Progenitor cell of endocrine pancreas (in vitro differentiated cells): Measurements from ENCODE around the gene SLC7A7. TPM values are rescaled to one million over a fixed set of nuclear protein-coding genes. Genes with fewer than 3 reads are reported as not detected.
"Not testable (repeated sequence)": the region's sequence is repeated elsewhere in the genome, so short reads cannot be mapped to it uniquely, and the experiment has no call there.

Source experiments
- DNase-seq: peaks from one replicate; pipeline ENCODE4 v3.0.0; 2021; ENCODE audit warnings: low spot score; ENCODE audit not compliant: unreplicated experiment
- H3K27ac Mint-ChIP-seq: 2 replicates; pipeline ENCODE4 v1.8.0; 2021; ENCODE audit warnings: mild to moderate bottlenecking, moderate library complexity, mixed read lengths
- H3K27me3 Mint-ChIP-seq: 2 replicates; pipeline ENCODE4 v1.8.0; 2021; ENCODE audit warnings: mixed read lengths
- H3K36me3 Mint-ChIP-seq: 2 replicates; pipeline ENCODE4 v1.8.0; 2022; ENCODE audit warnings: mixed read lengths; ENCODE audit not compliant: insufficient read depth
- H3K4me1 Mint-ChIP-seq: 2 replicates; pipeline ENCODE4 v1.8.0; 2021; ENCODE audit warnings: low read depth, mixed read lengths
- H3K4me3 Mint-ChIP-seq: 2 replicates; pipeline ENCODE4 v1.8.0; 2021; ENCODE audit warnings: low read depth, mild to moderate bottlenecking, moderate library complexity, mixed read lengths
- H3K9me3 Mint-ChIP-seq: 2 replicates; pipeline ENCODE4 v1.8.0; 2021; ENCODE audit warnings: low read depth, mixed read lengths
- CTCF ChIP-seq: fragments of 200-600 bp; sonication (generic); IDR thresholded peaks from one replicate; pipeline ENCODE4 v1.5.0; 2021; ENCODE audit warnings: antibody characterized with exemption, mild to moderate bottlenecking; ENCODE audit not compliant: unreplicated experiment
- total RNA-seq: library from RNA; stranded (reverse); gene quantifications from 2 replicates; pipeline ENCODE4 v1.2.1, GENCODE V29; 2021

SLC7A7 gene
- total RNA-seq, 1 donor from 2014 or later, result 6.7 TPM

- TF ChIP-seq CTCF, result no peak
- Mint-ChIP-seq H3K4me3 (no peak overlapping the region), H3K27ac (peak overlapping the region; percentile 39), H3K9me3 (no peaks in the 10 kb centered on the region), H3K4me1 (peaks cover 4% of the 10 kb centered on the region), H3K36me3 (no peaks in the 10 kb centered on the region), H3K27me3 (no peaks in the 10 kb centered on the region)
- no peak for DNase-seq
These were observed 33.8 kb downstream of the SLC7A7 start for GRCh38 chr14:22781301-22781991.

DNA sequence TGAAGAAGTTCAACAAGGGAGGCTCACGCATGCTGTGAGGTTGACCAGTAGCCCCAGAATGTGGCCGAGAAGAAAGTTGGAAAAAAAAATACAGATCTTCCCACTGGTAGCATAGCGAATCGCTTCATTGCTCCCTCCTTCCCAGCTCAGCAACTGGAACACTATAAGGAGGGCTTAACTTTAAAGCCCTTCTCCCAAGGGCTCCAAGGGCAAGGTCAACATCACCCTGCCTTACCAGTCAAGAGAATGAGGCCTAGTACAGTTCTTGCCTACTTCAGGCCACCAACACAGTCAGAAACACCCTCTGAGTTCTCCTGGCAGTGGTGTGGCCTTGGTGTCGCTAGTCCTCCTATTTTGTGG lies 34.3 kb downstream of the SLC7A7 start:
- no peak for DNase-seq
- peaks cover 4% of the 10 kb centered on the region for H3K4me1 Mint-ChIP-seq
- H3K36me3 Mint-ChIP-seq, result no peaks in the 10 kb centered on the region
- H3K9me3 Mint-ChIP-seq, result no peaks in the 10 kb centered on the region
- H3K27ac Mint-ChIP-seq, result peak overlapping the region; percentile 39
- no peak for TF ChIP-seq CTCF
- H3K4me3 Mint-ChIP-seq, result no peak overlapping the region
- H3K27me3 Mint-ChIP-seq, result no peaks in the 10 kb centered on the region

DNA sequence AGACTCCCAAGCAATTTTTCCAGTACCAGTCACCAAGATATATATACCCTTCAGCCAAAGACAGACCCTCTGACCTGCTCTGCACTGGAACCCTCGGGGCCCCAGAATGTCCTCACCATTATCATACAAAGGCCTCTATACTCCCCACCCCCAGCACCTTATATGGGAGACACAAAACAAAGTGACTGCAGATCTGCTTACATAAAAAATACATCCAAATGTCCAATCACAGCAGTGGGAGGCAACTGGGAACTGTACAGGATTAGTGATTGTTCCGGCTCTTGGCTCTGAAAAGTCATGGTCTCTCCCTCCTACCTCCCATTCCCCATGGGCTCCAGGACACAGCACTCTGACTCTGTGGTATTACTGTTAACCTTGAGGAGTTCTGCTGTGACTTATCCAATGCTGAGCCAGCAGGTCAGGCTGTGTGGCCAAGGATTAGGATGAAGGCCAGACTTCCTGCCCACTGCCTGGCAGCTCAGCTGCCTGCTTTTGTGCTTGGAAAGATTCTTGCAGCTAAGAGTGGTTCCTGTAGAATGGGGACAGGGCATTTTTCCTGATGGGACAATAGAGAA lies 35.0 kb downstream of the SLC7A7 start:
- H3K4me3 Mint-ChIP-seq, result no peak overlapping the region
- H3K36me3 Mint-ChIP-seq, result no peaks in the 10 kb centered on the region
- TF ChIP-seq CTCF, result no peak
- peaks cover 4% of the 10 kb centered on the region for H3K4me1 Mint-ChIP-seq
- no peaks in the 10 kb centered on the region for H3K9me3 Mint-ChIP-seq
- H3K27ac Mint-ChIP-seq, result no peak overlapping the region
- no peaks in the 10 kb centered on the region for H3K27me3 Mint-ChIP-seq
- DNase-seq, result no peak

DNA sequence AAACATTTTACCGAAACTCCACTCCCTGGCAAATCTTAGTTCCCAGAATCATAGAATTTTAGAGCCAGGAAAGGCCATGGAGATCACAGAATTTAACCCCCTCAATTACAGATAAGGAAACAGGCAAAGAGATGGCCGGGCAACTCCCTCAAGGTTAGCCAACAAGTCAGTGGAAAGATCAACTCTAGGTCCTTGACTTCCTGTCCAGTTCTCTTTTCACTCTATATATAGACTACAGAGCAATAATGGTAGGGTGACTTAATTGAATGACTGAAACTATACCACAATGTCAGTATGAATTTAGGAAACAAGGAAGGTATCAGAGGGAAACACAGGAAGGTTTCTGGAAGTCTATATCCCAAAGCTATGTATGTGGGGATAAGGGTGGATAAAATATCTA lies 37.2 kb downstream of the SLC7A7 start:
- no peaks in the 10 kb centered on the region for H3K27me3 Mint-ChIP-seq
- no peak overlapping the region for H3K4me3 Mint-ChIP-seq
- TF ChIP-seq CTCF, result no peak
- no peaks in the 10 kb centered on the region for H3K9me3 Mint-ChIP-seq
- no peak overlapping the region for H3K27ac Mint-ChIP-seq
- no peak for DNase-seq
- peaks cover 4% of the 10 kb centered on the region for H3K4me1 Mint-ChIP-seq
- H3K36me3 Mint-ChIP-seq, result no peaks in the 10 kb centered on the region

DNA sequence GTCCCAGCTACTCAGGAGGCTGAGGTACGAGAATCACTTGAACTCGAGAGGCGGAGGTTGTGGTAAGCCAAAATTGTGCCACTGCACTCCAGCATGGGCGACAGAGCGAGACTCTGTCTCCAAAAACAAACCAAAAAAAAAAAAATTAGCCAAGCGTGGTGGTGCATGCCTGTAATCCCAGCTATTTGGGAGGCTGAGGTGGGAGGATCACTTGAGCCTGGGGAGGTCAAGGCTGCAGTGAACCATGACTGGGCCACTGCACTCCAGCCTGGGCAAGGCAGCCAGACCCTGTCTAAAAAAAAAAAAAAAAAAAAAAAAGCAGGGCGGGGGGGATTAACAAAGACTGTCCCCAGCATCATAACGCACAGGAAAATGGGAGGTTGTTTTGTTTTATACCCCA lies 38.4 kb downstream of the SLC7A7 start:
- not testable (repeated sequence) for H3K9me3 Mint-ChIP-seq, H3K4me3 Mint-ChIP-seq, H3K36me3 Mint-ChIP-seq, H3K27ac Mint-ChIP-seq, DNase-seq, H3K4me1 Mint-ChIP-seq, H3K27me3 Mint-ChIP-seq

GRCh38 chr14:22776215-22776614 lies 39.0 kb downstream of the SLC7A7 start:
- no peaks in the 10 kb centered on the region for H3K9me3 Mint-ChIP-seq
- H3K36me3 Mint-ChIP-seq, result peaks cover 6% of the 10 kb centered on the region
- TF ChIP-seq CTCF, result no peak
- DNase-seq, result no peak
- H3K27ac Mint-ChIP-seq, result no peak overlapping the region
- no peaks in the 10 kb centered on the region for H3K27me3 Mint-ChIP-seq
- H3K4me1 Mint-ChIP-seq, result no peaks in the 10 kb centered on the region
- H3K4me3 Mint-ChIP-seq, result no peak overlapping the region
